Activated naive CD4-positive, alpha-beta T cell treated with anti-CD3 and anti-CD28 coated beads, Interleukin-2, amount 50 U/mL, for 72 hours (primary cell): ENCODE results near the gene MTMR10. TPM values are rescaled to one million over a fixed set of nuclear protein-coding genes. Genes with fewer than 3 reads are reported as not detected.

ENCODE experiments used
- ATAC-seq, 2 donors: fragments of 150-1000 bp; cut with Tn5 transposase; 2 replicates each; pipeline ENCODE4 v1.10.0; 2021; ENCODE audit warnings: mild to moderate bottlenecking in 2 of 2, moderate library complexity in 2 of 2
- DNase-seq, 2 donors: peaks; one replicate each; pipeline ENCODE4 v3.0.0; 2021 to 2022; ENCODE audit warnings: low spot score in 2 of 2
- H3K27ac Mint-ChIP-seq, 2 donors: one replicate each; pipeline ENCODE4 v1.8.0; 2022; ENCODE audit warnings: mild to moderate bottlenecking in 2 of 2, mixed read lengths in 2 of 2
- H3K36me3 Mint-ChIP-seq, 2 donors: one replicate each; pipeline ENCODE4 v1.8.0; 2022; ENCODE audit warnings: mixed read lengths in 2 of 2
- H3K9me3 Mint-ChIP-seq, 2 donors: one replicate each; pipeline ENCODE4 v1.8.0; 2022; ENCODE audit warnings: mixed read lengths in 2 of 2
- total RNA-seq, 2 donors: library from RNA; stranded (reverse); gene quantifications; one replicate each; pipeline ENCODE4 v1.2.3, GENCODE V29; 2022

Gene MTMR10
- total RNA-seq, 2 donors from 2014 or later, result 13.1 to 14.5 TPM

DNA sequence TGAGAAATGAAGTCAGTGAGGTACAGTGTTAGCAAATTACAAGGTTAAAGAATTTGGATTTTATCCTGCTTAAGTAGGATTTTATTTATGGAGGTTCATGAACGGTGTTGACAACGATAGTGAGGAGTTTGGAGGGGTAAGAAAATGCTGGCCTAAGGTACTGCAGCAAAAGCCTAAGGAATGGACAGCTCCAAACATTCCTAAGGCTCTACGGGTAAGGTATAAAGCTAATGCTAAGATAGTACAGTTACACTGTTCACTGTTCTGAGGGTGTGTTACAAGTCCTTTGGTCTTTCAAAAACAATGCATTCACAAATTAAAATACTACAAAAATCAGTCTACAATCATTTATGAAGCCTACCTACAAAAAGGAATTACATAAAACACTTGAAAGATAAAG is 7.3 kb downstream of the MTMR10 start:
- H3K27ac Mint-ChIP-seq, result peak overlapping the region in 1 of 2 donors; percentile 8
- H3K36me3 Mint-ChIP-seq, result peaks cover 8 to 21% of the 10 kb centered on the region in 2 donors
- ATAC-seq (no peak), DNase-seq (no peak)
- no peaks in the 10 kb centered on the region for H3K9me3 Mint-ChIP-seq

DNA sequence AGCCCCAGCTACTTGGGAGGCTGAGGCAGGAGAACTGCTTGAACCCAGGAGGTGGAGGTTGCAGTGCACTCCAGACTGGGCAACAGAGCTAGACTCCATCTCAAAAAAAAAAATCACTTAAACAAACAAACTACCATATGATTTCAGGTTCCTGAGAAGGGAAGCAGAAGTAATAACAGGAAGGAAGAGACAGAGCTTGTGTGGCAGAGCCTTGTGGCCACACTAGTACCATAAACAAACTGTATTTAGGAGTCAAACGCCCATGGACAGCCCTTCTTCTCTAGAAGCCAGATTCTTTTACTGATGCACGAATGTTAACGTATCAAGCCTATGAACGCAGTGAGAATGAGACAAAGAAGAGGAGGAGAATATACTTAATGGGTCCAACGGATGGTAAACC is 12.0 kb downstream of the MTMR10 start:
- Mint-ChIP-seq H3K36me3 (peaks cover 8 to 22% of the 10 kb centered on the region in 2 donors), H3K9me3 (no peaks in the 10 kb centered on the region), H3K27ac (peak overlapping the region in 1 of 2 donors; percentile 39)
- ATAC-seq (no peak), DNase-seq (no peak)

DNA sequence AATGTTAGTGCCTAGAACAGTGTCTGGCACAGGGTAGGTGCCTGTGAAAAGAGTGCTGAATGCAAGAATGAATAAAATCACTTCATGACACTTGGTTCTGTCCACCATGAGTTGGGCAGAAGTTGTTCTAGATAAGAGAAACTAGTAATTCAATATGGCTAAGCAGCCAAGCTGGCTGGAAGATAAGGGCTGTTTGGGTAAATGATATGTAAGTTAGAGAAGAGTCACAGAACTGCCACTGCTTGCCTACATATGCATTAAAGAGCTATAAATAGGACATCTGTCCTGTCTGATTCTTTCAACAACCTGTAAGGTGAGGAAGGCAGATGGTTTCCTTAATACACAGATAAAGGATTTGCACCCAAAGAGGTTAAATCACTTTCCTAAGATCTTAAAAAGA is 13.1 kb downstream of the MTMR10 start:
- ATAC-seq (no peak), DNase-seq (no peak)
- Mint-ChIP-seq H3K9me3 (no peaks in the 10 kb centered on the region), H3K27ac (no peak overlapping the region), H3K36me3 (peaks cover 8 to 17% of the 10 kb centered on the region in 2 donors)

DNA sequence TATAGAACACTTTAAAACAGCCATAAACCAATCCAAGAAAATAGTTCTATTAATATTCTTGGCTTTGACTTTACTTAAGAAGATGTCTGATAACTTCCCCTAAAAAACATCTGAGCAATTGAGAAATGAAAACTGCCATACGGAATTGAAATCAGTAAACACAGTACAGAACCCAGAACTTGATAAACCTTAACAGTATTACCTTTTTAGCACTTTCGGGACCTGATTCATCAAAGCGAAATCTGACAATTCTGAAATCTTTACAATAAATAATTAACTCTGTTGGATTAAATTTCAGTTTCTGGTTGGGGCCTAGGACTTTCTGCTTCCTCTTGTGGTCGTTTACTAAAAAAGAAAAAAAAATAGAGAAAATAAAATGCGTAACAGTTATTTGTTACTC is 17.3 kb downstream of the MTMR10 start:
- H3K36me3 Mint-ChIP-seq, result peaks cover 5 to 7% of the 10 kb centered on the region in 2 donors

DNA sequence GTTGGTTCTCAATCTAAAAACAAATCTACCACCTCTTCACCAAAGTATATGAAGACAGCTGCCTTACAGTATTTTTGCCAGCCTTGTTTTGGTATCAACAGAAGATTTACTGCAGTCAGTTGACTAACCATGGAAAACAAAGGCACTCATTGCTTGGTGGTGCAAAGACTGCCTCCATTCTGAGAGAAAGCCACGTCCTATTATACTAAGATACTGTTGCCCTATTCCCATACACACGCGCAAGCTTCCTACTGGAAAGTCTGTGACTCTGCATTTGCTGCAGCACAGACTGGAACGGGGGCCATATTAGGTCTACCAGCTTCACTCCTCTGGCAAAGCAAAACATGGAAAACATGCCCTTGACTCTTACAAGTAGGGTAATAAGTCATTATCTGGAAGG is 18.0 kb downstream of the MTMR10 start:
- no peak for ATAC-seq
- DNase-seq, result no peak
- Mint-ChIP-seq H3K36me3 (peaks cover 4 to 7% of the 10 kb centered on the region in 2 donors), H3K27ac (no peak overlapping the region), H3K9me3 (no peaks in the 10 kb centered on the region)

More for the DNA sequence above, 17.3 kb downstream of the MTMR10 start:
- DNase-seq (no peak), ATAC-seq (no peak)
- H3K27ac Mint-ChIP-seq, result no peak overlapping the region
- no peaks in the 10 kb centered on the region for H3K9me3 Mint-ChIP-seq

DNA sequence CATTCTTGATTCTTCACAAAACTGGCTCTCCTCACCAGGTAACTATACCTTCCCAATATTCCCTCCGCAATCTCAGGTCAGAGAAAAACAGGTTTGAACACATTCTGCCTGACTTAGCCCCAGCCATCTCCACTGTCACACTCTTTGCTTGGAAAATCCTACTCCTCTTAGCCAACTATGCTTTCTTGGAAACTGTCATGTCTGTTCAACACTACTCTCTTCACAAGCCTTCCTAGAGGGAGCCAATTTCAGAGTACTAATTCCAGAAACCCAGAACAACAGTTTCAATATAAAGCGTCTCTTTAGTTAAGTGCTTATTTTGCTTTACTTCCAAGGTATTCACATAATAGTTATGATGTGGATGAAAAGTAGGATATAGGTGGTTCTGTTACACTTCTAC is 21.7 kb downstream of the MTMR10 start:
- ATAC-seq, result no peak
- H3K36me3 Mint-ChIP-seq, result peaks cover 4 to 7% of the 10 kb centered on the region in 2 donors
- no peak for DNase-seq
- no peaks in the 10 kb centered on the region for H3K9me3 Mint-ChIP-seq
- peak overlapping the region; percentile 36 to 51 for H3K27ac Mint-ChIP-seq

DNA sequence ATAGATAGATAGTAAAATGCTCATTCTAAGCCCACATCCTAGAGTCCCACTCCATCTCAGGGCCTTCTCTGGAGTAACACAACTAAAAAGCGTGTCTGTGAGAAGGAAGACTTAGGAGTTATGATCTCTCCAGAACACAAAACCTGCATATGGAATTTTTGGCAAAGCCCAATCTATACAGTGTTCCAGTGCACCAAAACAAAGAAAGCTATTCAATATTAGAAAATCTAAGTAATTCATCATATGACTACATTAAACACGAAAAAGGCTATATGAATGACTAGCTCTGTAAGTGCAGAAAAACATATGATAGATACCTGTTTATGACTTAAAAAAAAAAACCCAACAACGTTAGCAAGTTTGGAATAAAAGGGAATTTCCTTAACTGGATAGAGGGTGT is 27.7 kb downstream of the MTMR10 start:
- no peak for ATAC-seq
- Mint-ChIP-seq H3K9me3 (no peaks in the 10 kb centered on the region), H3K27ac (no peak overlapping the region), H3K36me3 (no peaks in the 10 kb centered on the region)
- no peak for DNase-seq

DNA sequence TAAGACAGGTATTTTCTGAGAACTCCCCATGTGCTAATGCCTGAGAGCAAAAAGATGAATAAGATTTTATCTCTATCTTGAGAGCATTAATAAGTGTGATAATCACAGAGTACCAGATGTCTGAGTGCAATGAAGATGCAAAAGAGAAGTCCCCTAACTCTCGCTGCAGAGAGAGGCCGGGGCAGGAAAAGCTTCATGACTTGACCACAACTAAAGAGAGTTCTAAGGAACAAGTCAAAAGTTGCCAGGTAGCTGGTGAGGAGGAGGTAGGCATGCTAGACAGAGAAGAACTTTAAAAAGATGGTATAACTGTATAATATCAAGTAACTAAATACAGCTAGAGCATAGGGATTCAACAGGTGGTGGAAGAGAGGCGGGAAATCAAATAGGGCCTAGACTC is 28.8 kb downstream of the MTMR10 start:
- DNase-seq (no peak), ATAC-seq (no peak)
- Mint-ChIP-seq H3K27ac (peak overlapping the region in 1 of 2 donors; percentile 33), H3K36me3 (no peaks in the 10 kb centered on the region), H3K9me3 (no peaks in the 10 kb centered on the region)

DNA sequence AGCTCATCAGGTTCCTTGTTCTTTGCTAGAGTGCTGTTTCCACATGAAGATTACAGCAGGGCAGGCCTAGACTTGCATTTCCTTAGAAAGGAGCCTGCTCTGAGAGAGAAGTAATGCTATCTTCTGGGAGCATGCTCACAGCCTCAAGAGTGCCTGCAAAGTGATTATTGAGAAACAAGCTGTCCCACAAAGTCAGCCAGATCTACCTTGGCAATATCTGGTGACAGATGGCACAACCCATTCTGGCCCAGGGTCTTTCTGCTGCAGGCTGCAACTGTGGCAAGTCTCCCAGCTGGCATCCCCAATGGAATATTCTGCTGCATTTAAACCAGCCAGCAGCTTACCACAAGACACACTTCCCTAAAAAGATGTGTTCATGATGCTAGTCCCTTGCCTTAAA is 29.3 kb downstream of the MTMR10 start:
- peak overlapping the region; percentile 23 to 33 for H3K27ac Mint-ChIP-seq

DNA sequence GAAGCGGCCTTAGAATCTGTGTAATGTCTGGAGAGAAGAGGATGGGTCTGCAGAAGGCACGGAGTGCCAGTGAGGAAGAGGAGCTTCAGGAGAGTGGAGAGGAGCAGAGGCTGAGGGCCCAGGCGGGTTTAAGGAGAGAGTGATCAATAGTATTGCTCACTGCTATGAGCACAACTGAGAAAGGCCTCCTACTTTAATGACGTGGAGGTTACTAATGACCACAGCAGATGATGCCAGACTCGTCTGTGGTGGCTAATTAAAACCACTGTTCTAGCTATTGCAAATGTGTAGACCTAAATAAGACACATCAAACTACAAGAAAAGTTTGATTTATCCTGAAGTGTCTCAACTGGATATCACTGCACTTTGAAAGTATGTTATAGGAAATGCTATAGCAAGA is 33.2 kb downstream of the MTMR10 start:
- ATAC-seq, result no peak
- Mint-ChIP-seq H3K9me3 (no peaks in the 10 kb centered on the region), H3K27ac (peak overlapping the region; percentile 18 to 46), H3K36me3 (peaks cover 1% of the 10 kb centered on the region in 2 donors)
- DNase-seq, result no peak

More for the DNA sequence above, 29.3 kb downstream of the MTMR10 start:
- ATAC-seq, result no peak
- no peaks in the 10 kb centered on the region for H3K9me3 Mint-ChIP-seq
- H3K36me3 Mint-ChIP-seq, result no peaks in the 10 kb centered on the region
- no peak for DNase-seq

DNA sequence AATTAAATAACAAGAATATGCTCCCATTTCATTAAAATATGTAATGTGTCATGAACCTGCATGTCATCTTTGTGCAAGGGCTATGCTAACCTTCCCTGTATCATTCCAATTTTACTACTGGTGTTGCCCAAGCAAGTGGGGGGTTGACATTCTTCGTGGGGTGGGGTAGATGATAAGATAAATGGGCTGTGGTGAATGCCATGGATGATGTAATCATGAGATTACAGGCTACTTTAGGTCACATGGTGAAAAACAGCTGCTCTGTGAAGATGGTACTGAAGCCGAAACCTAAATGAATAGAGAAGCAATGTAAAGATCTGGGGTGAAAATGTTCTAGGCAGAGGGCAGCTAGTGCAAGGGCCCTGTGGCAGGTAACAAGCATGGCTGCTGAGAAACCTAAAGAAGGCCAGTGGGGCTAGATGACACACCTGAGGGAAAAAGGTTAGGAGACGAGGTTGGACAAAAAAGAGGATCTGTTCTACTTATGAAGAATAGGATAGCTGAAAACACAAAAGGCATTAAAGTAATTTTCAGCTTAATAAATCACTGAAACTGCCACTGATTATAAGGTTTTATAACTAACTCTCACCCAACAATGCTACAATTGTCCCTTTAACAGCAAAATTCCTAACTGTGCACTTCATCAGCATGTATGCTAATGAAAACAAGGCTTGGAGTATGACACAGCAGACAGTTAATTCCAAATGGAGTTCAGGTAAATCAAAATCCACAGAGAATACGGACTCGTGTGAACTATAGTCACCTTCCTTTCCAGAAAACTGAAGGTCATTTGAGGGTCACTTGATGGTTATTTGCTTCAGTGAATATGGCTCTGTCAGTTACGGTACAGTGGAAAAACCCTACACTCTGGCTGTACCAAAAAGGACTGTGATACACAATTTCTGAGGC is 35.0 kb downstream of the MTMR10 start:
- no peaks in the 10 kb centered on the region for H3K9me3 Mint-ChIP-seq
- H3K36me3 Mint-ChIP-seq, result peaks cover 15 to 17% of the 10 kb centered on the region in 2 donors
- H3K27ac Mint-ChIP-seq, result no peak overlapping the region
- ATAC-seq, result no peak
- no peak for DNase-seq

DNA sequence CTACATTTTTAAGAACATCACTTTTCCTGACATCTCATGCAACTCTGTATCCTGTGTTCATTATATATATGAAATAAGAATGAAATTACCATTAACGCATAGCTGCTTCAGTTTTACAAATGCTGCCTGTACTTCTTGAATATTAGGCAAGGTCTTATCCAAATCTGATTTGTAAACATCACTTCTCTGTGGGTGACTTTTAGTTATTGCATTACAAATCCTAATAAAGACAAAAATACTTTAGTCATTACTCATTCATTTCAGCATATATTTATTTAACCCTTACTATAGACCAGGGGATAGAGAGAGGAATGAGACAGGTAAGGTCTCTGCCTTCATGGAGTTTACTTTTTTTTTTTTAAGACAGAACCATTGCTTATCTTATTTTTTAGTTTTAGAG is 36.8 kb downstream of the MTMR10 start:
- no peaks in the 10 kb centered on the region for H3K9me3 Mint-ChIP-seq
- DNase-seq (no peak), ATAC-seq (no peak)
- H3K36me3 Mint-ChIP-seq, result peaks cover 15 to 19% of the 10 kb centered on the region in 2 donors
- peak overlapping the region in 1 of 2 donors; percentile 69 for H3K27ac Mint-ChIP-seq

DNA sequence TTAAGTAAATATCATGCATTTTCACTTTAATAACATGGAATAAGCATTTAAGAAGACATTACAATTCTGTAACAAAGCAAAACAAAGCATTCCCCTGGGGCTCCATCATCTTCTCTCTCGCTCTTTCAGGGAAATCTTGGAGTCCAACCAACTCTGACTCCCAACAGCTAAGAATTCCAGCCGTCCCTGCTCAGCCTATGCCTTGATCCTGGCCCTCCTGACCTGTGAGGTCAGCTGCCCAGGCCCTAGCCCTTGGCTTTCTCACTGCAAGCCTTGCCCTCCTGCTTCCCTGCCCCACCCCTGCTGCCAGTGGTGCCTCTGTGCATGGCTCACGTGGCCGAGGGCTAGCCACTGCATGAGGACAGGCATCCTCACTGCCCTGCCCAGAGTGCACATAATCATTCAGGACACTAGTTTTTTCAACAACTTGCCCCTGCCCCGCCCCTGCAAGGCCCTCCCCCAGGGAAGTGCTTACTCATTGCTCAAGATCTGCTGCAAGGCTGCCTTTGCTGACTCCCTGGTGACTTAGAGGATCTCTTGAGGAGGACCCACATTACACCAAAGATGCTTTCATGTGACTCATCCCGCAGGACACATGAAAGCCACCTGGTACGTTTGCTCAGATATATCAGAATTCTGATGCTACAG is 37.6 kb downstream of the MTMR10 start:
- Mint-ChIP-seq H3K9me3 (peaks cover 0 to 4% of the 10 kb centered on the region in 2 donors), H3K36me3 (peaks cover 20 to 27% of the 10 kb centered on the region in 2 donors), H3K27ac (peak overlapping the region; percentile 11 to 73)
- peak; percentile 50 to 74 for ATAC-seq
- peak in 1 of 2 donors; percentile 8 for DNase-seq

DNA sequence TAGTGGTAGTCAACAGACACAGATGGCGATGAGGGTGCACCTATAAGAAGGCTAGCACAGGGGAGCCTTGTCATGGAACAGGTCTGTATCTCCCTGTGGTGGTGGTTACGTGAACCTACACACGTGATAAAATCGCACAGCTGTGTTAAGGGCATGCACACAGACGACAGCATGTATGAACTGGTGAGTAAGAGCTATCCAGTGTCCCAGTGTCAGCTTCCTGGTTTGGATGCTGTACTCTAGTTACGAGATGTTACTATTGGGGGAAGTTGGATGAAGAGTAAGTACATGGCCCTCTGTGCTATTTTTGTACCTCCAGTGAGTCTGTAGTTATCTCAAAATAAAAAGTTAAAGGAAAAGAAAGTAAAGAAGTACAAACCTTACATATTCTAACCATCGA is 38.2 kb downstream of the MTMR10 start:
- ATAC-seq (no peak), DNase-seq (no peak)
- Mint-ChIP-seq H3K36me3 (peaks cover 20 to 28% of the 10 kb centered on the region in 2 donors), H3K9me3 (peaks cover 0 to 4% of the 10 kb centered on the region in 2 donors), H3K27ac (peak overlapping the region in 1 of 2 donors; percentile 29)

DNA sequence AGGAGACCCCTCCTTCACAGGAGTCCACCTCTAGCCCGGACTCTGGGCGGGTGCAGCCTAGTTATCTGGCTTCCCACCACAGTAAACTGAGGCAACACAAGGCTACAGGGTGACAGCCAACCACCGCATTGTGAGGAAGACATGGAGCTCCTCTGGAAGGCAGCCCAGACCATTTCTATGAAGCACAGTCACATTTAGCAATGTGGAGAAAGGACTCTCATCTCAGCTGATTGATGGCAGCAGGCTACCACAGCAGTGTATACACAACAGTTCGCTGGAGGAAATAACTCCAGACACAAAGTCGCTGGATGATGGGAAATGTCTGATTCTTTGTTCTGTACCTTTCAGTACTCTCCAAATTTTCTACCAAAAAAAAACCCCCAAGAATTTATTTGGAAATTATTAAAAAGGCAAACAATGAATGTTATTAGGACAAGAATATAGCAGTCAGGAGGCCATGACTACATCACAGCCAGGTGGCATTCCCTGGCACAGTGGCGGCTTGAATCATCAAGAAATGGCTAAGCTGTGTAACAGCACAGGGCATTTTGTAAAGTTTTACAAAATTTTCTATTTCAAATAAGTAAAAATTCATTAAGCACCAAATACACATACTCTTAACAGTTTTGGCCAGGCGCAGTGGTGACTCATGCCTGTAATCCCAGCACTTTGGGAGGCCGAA is 47.6 kb downstream of the MTMR10 start:
- DNase-seq (no peak), ATAC-seq (no peak)
- Mint-ChIP-seq H3K9me3 (no peaks in the 10 kb centered on the region), H3K27ac (no peak overlapping the region), H3K36me3 (peaks cover 7 to 14% of the 10 kb centered on the region in 2 donors)

DNA sequence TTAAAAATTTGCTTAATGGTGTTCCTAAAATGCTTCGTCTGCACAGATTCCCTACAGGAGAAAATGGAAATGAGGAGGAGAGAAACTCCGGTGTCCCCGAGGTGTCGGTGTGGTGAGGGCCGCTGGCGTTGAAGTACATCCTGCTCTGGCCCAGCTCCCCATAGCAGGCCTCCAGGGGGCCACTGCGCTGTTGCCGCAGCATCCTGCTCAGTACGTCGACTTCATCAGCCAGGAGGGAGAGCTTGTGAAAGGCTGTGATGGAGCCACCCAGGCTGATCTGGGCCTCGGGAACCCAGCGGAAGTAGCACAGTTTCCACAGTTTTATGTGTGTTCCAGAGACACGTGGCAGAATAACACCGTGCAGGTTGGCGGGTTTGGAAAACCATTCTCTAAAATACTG is 49.9 kb downstream of the MTMR10 start:
- H3K27ac Mint-ChIP-seq, result peak overlapping the region; percentile 78 to 88
- no peaks in the 10 kb centered on the region for H3K9me3 Mint-ChIP-seq
- no peak for DNase-seq
- ATAC-seq, result no peak
- H3K36me3 Mint-ChIP-seq, result peaks cover 6 to 14% of the 10 kb centered on the region in 2 donors

DNA sequence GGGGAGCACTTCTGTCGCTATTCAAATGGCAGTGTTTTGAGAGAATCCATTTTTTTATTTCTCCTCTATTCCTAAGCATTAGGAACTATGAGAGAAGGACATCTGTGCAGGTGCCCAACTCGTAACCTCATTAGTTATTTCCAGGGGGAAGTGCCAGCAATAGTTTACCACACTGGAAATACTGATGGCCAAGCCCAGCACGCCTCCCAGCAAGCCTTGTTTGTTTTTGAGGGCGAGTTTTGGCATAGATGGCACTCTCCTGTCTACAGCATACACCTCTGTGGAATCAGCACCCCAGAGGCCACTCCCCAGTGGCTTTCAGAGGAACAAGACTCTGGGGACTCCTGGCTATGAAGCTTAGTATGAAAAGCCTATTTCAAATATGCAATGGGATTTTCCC is 51.1 kb downstream of the MTMR10 start:
- ATAC-seq, result no peak
- Mint-ChIP-seq H3K36me3 (peaks cover 7 to 10% of the 10 kb centered on the region in 2 donors), H3K27ac (no peak overlapping the region), H3K9me3 (no peaks in the 10 kb centered on the region)
- no peak for DNase-seq
